HepG2 (cell line): ENCODE measurements around the gene GCN1. TPM values are rescaled to one million over a fixed set of nuclear protein-coding genes. Genes with fewer than 3 reads are reported as not detected.
A peak's percentile ranks its signal among the peaks of the same experiment; 100 is the strongest.

Experiments used
- ATAC-seq: fragments of 200-7000 bp; cut with Tn5 transposase; 3 replicates; pipeline ENCODE4 v1.9.1; 2020; ENCODE audit warnings: mild to moderate bottlenecking, moderate library complexity
- BruUV-seq: library from RNA; stranded (reverse); fragments of 400-500 nt; replicated peaks from 2 replicates; lab custom pipeline; 2021; lab: Mats Ljungman, UMichigan
- CTCF ChIA-PET: fragments of 300-600 bp; formaldehyde crosslinking; extraction: SDS; loops from one replicate; lab custom pipeline; 2021; ENCODE audit warnings: low total read pairs, inconsistent platforms, low intra/inter-chr PET ratio; lab: Yijun Ruan, JAX
- POLR2A ChIA-PET: fragments of 350-600 bp; sonication (Branson Sonifier 250); formaldehyde crosslinking; loops from one replicate; lab custom pipeline; 2020; ENCODE audit warnings: antibody characterized with exemption, inconsistent platforms; lab: Yijun Ruan, JAX
- DNase-seq: peaks from one replicate; pipeline ENCODE4 v3.0.0-alpha.2; 2015; ENCODE audit warnings: low spot score
- FAIRE-seq: peaks from 3 replicates; lab custom pipeline; 2011; peaks lifted over from hg19 to GRCh38; lab: Jason Lieb, UNC
- H2AFZ ChIP-seq: one replicate; pipeline ENCODE4 v1.6.1; 2011; ENCODE audit warnings: low read length, inconsistent platforms
- H3K27ac ChIP-seq: fragments of 300-600 bp; 3 replicates; pipeline ENCODE4 v1.8.0; 2011; ENCODE audit warnings: mixed run types, mild to moderate bottlenecking, mixed read lengths, low read length, inconsistent platforms; ENCODE audit not compliant: insufficient read depth; ENCODE audit errors: extremely low read length
- H3K27me3 ChIP-seq, 2 experiments: fragments of 200-600 bp in 1 of 2; 2 replicates in 1 of 2; 3 replicates in 1 of 2; pipeline versions ENCODE4 v1.6.0 to v1.8.0; 2011; ENCODE audit warnings: low read length in 2 of 2, mild to moderate bottlenecking in 2 of 2, moderate library complexity in 2 of 2, inconsistent platforms in 1 of 2; ENCODE audit not compliant: insufficient read depth in 2 of 2, control insufficient read depth in 1 of 2
- H3K36me3 ChIP-seq, 2 experiments: fragments of 200-600 bp in 1 of 2; replicated peaks in 1 of 2; 2 replicates in 1 of 2; 3 replicates in 1 of 2; pipeline versions ENCODE4 v1.5.1 to v1.8.0; 2011; ENCODE audit warnings: low read length in 2 of 2, inconsistent platforms in 1 of 2; ENCODE audit not compliant: insufficient read depth in 2 of 2, control insufficient read depth in 1 of 2
- H3K4me1 ChIP-seq: 2 replicates; pipeline ENCODE4 v1.5.1; 2012; ENCODE audit warnings: low read length, inconsistent platforms; ENCODE audit not compliant: insufficient read depth
- H3K4me2 ChIP-seq: 2 replicates; pipeline ENCODE4 v1.6.0; 2011; ENCODE audit warnings: low read depth, low read length, inconsistent platforms
- H3K4me3 ChIP-seq, 3 experiments: fragments of 200-600 bp in 1 of 3; sonication (generic), shearing (Covaris generic) in 1 of 3; replicated peaks in 1 of 3; 2 replicates each; pipeline ENCODE4 v1.5.1; 2011 to 2016; ENCODE audit warnings: low read length in 3 of 3, inconsistent platforms in 2 of 3, low read depth in 2 of 3, mild to moderate bottlenecking in 2 of 3, control low read depth in 1 of 3, mixed read lengths in 1 of 3; ENCODE audit not compliant: insufficient read depth in 1 of 3
- H3K79me2 ChIP-seq: one replicate; pipeline ENCODE4 v1.6.1; 2011; ENCODE audit warnings: low read length, inconsistent platforms; ENCODE audit not compliant: insufficient read depth
- H3K9ac ChIP-seq: 2 replicates; pipeline ENCODE4 v1.6.0; 2011; ENCODE audit warnings: mild to moderate bottlenecking, low read depth, low read length, inconsistent platforms; ENCODE audit not compliant: insufficient read depth
- H3K9me3 ChIP-seq: 2 replicates; pipeline ENCODE4 v1.5.1; 2012; ENCODE audit warnings: mild to moderate bottlenecking, low read length
- H4K20me1 ChIP-seq: 2 replicates; pipeline ENCODE4 v1.6.0; 2011; ENCODE audit warnings: inconsistent platforms, mild to moderate bottlenecking, low read length, moderate library complexity; ENCODE audit not compliant: insufficient read depth
- AGO1 ChIP-seq: fragments of 200-400 bp; formaldehyde crosslinking; IDR thresholded peaks from 2 replicates; pipeline ENCODE4 v1.6.1; 2017; ENCODE audit warnings: mild to moderate bottlenecking, low read depth, low read length, moderate library complexity; ENCODE audit not compliant: poor library complexity, severe bottlenecking
- ATF1 ChIP-seq: IDR thresholded peaks from 2 replicates; pipeline ENCODE4 v1.6.1; 2016; ENCODE audit warnings: mild to moderate bottlenecking, control low read depth
- ELF4 ChIP-seq: sonication (generic); formaldehyde crosslinking; IDR thresholded peaks from 2 replicates; pipeline ENCODE4 v1.5.0; 2020; ENCODE audit warnings: missing genetic modification reagents, mild to moderate bottlenecking, moderate library complexity, borderline replicate concordance
- GATAD2A ChIP-seq: IDR thresholded peaks from 2 replicates; pipeline ENCODE4 v1.6.1; 2016
- IRF2 ChIP-seq: IDR thresholded peaks from 2 replicates; pipeline ENCODE4 v1.6.1; 2018; ENCODE audit warnings: missing genetic modification reagents, missing compliant biosample characterization
- MEIS2 ChIP-seq: sonication (generic); formaldehyde crosslinking; IDR thresholded peaks from 2 replicates; pipeline ENCODE4 v1.9.0; 2021; ENCODE audit warnings: mild to moderate bottlenecking, missing genetic modification reagents
- MLLT10 ChIP-seq: sonication (generic); formaldehyde crosslinking; IDR thresholded peaks from 2 replicates; pipeline ENCODE4 v1.4.0; 2020; ENCODE audit warnings: missing genetic modification reagents
- NR2F6 ChIP-seq, 2 experiments: IDR thresholded peaks; 2 replicates each; pipeline ENCODE4 v1.6.1; 2016; ENCODE audit warnings: antibody characterized with exemption in 1 of 2, mild to moderate bottlenecking in 1 of 2
- PAX8 ChIP-seq: sonication (generic); formaldehyde crosslinking; IDR thresholded peaks from 2 replicates; pipeline ENCODE4 v1.8.0; 2022; ENCODE audit warnings: mild to moderate bottlenecking, missing genetic modification reagents, borderline replicate concordance
- ZNF282 ChIP-seq: fragments of 450-650 bp; IDR thresholded peaks from 2 replicates; pipeline ENCODE4 v1.6.1; 2018; ENCODE audit not compliant: partially characterized antibody
- ZNF292 ChIP-seq: sonication (generic); formaldehyde crosslinking; IDR thresholded peaks from 2 replicates; pipeline ENCODE4 v1.8.1; 2022; ENCODE audit warnings: mild to moderate bottlenecking, low read depth, missing genetic modification reagents, borderline replicate concordance
- ZNF772 ChIP-seq: sonication (generic); formaldehyde crosslinking; IDR thresholded peaks from 2 replicates; pipeline ENCODE4 v1.5.0; 2020; ENCODE audit warnings: mild to moderate bottlenecking, missing genetic modification reagents
- ZNF776 ChIP-seq: sonication (generic); formaldehyde crosslinking; IDR thresholded peaks from 2 replicates; pipeline ENCODE4 v1.4.0; 2020; ENCODE audit warnings: mild to moderate bottlenecking, missing genetic modification reagents
- ZNF879 ChIP-seq: sonication (generic); formaldehyde crosslinking; IDR thresholded peaks from 2 replicates; pipeline ENCODE4 v1.8.1; 2023; ENCODE audit warnings: missing genetic modification reagents
- WGBS: methylation state at CpG from one replicate; pipeline ENCODE4 v1.1.6; 2017; ENCODE audit warnings: low lambda C conversion rate; 5-methylcytosine and 5-hydroxymethylcytosine counted together
- in situ Hi-C: cut with HindIII; loops from 2 replicates; pipeline ENCODE4 v1.10.0; 2017; ENCODE audit warnings: low pct_unique_long_range_greater_than_20kb; ENCODE audit not compliant: extremely low pct_ligation_motif_present
- intact Hi-C: fragments of 100-400 bp; cut with micrococcal nuclease; formaldehyde crosslinking; loops from one replicate; pipeline ENCODE4 v1.10.0; 2022; ENCODE audit not compliant: unreplicated experiment
- polyA plus RNA-seq, 8 experiments: library from polyadenylated mRNA; depleted of rRNA in 3 of 8; stranded (reverse) in 7 of 8; unstranded in 1 of 8; fragments of >200 nt; fragmentation: Illumina TruSeq in 4 of 8; extraction: Trizol in 4 of 8; gene quantifications; 2 replicates each; pipeline versions ENCODE4 v1.2.1 to v1.2.3, GENCODE V29; 2011 to 2016; ENCODE audit warnings: low read depth in 4 of 8, missing spikeins in 1 of 8, mixed read lengths in 1 of 8; ENCODE audit not compliant: insufficient read depth in 1 of 8
- total RNA-seq, 5 experiments: library from RNA; depleted of rRNA; stranded (reverse); fragments of >200 nt; fragmentation: Illumina TruSeq; extraction: Trizol; gene quantifications; 2 replicates each; pipeline ENCODE4 v1.2.3, GENCODE V29; 2016; ENCODE audit warnings: low read depth in 1 of 5
- TF ChIP-seq, protein P1 (sequence below): sonication (generic); formaldehyde crosslinking; IDR thresholded peaks from 2 replicates; pipeline ENCODE4 v1.4.0; 2020; ENCODE audit warnings: missing genetic modification reagents
- TF ChIP-seq, protein P2 (sequence below): IDR thresholded peaks from 2 replicates; pipeline ENCODE4 v1.4.0; 2020; ENCODE audit warnings: mild to moderate bottlenecking, missing genetic modification reagents
- TF ChIP-seq, protein P3 (sequence below): sonication (generic); formaldehyde crosslinking; IDR thresholded peaks from 2 replicates; pipeline ENCODE4 v1.9.0; 2021; ENCODE audit warnings: missing genetic modification reagents, mild to moderate bottlenecking, borderline replicate concordance

The GCN1 gene
- total and polyA plus RNA-seq, 2 of the 13 experiments (the other 11 are each of a cell fraction or from before 2014, with no cell fraction given), result 58.2 to 83.0 TPM

DNA sequence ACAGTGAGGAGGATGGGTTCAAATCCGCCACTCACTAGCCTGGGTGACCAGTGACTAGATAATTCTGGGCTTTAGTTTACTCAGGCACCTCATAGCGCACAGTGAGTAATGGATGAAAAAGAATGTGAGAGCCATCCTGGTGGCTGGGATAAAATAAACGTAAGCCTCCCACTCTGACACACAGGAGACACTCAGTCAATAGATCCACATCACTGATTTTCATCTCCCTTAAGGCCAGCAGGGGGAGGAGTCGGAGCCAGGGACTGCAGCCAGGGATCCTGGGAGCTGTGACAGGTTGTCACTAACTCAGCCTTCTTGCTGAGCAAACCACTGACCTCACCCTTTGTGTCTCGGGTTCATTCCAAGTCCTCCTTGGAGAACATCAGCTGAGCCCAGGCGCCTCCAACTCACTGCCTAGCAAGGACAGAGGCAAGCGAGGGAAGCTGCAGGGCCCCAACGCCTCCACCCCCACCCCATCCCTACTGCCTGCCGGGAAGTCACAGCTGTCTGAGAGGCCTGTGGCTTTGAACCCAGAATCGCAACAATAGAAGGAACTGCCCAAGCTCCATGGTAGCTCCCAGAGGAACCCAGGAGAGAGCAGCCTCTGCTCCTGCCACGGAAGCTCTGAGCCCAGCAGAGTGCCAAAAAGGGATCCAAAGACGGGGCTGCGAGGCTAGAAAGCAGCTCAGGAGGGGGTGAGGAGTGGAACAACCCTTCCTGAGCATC is 40.3 kb upstream of the GCN1 start:
- Histone ChIP-seq H3K4me2 (peak overlapping the region; percentile 50), H3K36me3 (no peaks in the 10 kb centered on the region; a peak in 1 of 5 replicates), H3K9ac (no peak overlapping the region), H3K27ac (no peak overlapping the region), H3K4me1 (peaks cover 66% of the 10 kb centered on the region), H4K20me1 (peaks cover 9% of the 10 kb centered on the region), H3K9me3 (no peaks in the 10 kb centered on the region), H3K79me2 (peaks cover 17% of the 10 kb centered on the region), H2AFZ (no peak overlapping the region), H3K4me3 (no peak overlapping the region; a peak in 1 of 6 replicates), H3K27me3 (no peaks in the 10 kb centered on the region)
- in situ Hi-C loops, result loop anchor here (5.0 kb wide), 1 partner anchor 32 kb away; the partner anchor contains the start of gene PXN
- intact Hi-C loops, result no loop called here
- POLR2A ChIA-PET, result interaction anchor here (0.8 to 2.7 kb wide), 8 partner anchors 9 to 57 kb away, joined by 3 to 37 read pairs (median 6); partner anchors contain the start of genes PXN, RNU4-1, RNU4-2 and RPLP0
- WGBS, result 39% methylated on average over 6 of the region's 13 CpGs
- CTCF ChIA-PET, result interaction anchor here (2.2 kb wide), 1 partner anchor 31 kb away, joined by 20 read pairs; the partner anchor contains the start of gene PXN
- no TSS peak for BruUV-seq
- ATAC-seq, result peak; percentile 81
- FAIRE-seq, result peak; percentile 97
- DNase-seq, result peak; percentile 85
- TF ChIP-seq MEIS2 (CRISPR knock-in tag) (no peak), NR2F6 (IDR thresholded peaks at IDR 0.05) (no peak), NR2F6 (CRISPR knock-in tag; IDR thresholded peaks at IDR 0.05) (no peak; the same call in 1 of the 2 replicates), IRF2 (0 out of 2 replicates have a peak, but pooled peaks have one; percentile 24), ELF4 (CRISPR knock-in tag) (no peak), ZNF776 (no peak), ATF1 (CRISPR knock-in tag) (no peak), ZNF282 (no peak), MLLT10 (CRISPR knock-in tag) (no peak), ZNF879 (CRISPR knock-in tag) (no peak), ZNF292 (CRISPR knock-in tag) (peak; percentile 79; the same call in 1 of the 2 replicates), ZNF772 (CRISPR knock-in tag) (no peak), AGO1 (no peak), PAX8 (CRISPR knock-in tag) (no peak), GATAD2A (peak; percentile 54)
- TF ChIP-seq, protein P1, sequence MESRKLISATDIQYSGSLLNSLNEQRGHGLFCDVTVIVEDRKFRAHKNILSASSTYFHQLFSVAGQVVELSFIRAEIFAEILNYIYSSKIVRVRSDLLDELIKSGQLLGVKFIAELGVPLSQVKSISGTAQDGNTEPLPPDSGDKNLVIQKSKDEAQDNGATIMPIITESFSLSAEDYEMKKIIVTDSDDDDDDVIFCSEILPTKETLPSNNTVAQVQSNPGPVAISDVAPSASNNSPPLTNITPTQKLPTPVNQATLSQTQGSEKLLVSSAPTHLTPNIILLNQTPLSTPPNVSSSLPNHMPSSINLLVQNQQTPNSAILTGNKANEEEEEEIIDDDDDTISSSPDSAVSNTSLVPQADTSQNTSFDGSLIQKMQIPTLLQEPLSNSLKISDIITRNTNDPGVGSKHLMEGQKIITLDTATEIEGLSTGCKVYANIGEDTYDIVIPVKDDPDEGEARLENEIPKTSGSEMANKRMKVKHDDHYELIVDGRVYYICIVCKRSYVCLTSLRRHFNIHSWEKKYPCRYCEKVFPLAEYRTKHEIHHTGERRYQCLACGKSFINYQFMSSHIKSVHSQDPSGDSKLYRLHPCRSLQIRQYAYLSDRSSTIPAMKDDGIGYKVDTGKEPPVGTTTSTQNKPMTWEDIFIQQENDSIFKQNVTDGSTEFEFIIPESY (CRISPR knock-in tag), result peak; percentile 78
- TF ChIP-seq, protein P2, sequence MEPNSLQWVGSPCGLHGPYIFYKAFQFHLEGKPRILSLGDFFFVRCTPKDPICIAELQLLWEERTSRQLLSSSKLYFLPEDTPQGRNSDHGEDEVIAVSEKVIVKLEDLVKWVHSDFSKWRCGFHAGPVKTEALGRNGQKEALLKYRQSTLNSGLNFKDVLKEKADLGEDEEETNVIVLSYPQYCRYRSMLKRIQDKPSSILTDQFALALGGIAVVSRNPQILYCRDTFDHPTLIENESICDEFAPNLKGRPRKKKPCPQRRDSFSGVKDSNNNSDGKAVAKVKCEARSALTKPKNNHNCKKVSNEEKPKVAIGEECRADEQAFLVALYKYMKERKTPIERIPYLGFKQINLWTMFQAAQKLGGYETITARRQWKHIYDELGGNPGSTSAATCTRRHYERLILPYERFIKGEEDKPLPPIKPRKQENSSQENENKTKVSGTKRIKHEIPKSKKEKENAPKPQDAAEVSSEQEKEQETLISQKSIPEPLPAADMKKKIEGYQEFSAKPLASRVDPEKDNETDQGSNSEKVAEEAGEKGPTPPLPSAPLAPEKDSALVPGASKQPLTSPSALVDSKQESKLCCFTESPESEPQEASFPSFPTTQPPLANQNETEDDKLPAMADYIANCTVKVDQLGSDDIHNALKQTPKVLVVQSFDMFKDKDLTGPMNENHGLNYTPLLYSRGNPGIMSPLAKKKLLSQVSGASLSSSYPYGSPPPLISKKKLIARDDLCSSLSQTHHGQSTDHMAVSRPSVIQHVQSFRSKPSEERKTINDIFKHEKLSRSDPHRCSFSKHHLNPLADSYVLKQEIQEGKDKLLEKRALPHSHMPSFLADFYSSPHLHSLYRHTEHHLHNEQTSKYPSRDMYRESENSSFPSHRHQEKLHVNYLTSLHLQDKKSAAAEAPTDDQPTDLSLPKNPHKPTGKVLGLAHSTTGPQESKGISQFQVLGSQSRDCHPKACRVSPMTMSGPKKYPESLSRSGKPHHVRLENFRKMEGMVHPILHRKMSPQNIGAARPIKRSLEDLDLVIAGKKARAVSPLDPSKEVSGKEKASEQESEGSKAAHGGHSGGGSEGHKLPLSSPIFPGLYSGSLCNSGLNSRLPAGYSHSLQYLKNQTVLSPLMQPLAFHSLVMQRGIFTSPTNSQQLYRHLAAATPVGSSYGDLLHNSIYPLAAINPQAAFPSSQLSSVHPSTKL (CRISPR knock-in tag), result peak; percentile 49
- TF ChIP-seq, protein P3, sequence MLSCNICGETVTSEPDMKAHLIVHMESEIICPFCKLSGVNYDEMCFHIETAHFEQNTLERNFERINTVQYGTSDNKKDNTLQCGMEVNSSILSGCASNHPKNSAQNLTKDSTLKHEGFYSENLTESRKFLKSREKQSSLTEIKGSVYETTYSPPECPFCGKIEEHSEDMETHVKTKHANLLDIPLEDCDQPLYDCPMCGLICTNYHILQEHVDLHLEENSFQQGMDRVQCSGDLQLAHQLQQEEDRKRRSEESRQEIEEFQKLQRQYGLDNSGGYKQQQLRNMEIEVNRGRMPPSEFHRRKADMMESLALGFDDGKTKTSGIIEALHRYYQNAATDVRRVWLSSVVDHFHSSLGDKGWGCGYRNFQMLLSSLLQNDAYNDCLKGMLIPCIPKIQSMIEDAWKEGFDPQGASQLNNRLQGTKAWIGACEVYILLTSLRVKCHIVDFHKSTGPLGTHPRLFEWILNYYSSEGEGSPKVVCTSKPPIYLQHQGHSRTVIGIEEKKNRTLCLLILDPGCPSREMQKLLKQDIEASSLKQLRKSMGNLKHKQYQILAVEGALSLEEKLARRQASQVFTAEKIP (CRISPR knock-in tag), result no peak
